ENCODE results near the gene BRAT1.
A peak's percentile ranks its signal among the peaks of the same experiment; 100 is the strongest.
"Not testable (repeated sequence)": the region's sequence is repeated elsewhere in the genome, so short reads cannot be mapped to it uniquely, and the experiment has no call there.

Gene BRAT1

GRCh38 chr7:2583798-2584580, 28.7 kb upstream of the BRAT1 start:
- DNase-seq, result no peak

GRCh38 chr7:2582006-2582735, 26.8 kb upstream of the BRAT1 start:
- DNase-seq, result no peak

GRCh38 chr7:2580636-2581035, 25.3 kb upstream of the BRAT1 start:
- no peak for DNase-seq

GRCh38 chr7:2577914-2578680, 22.8 kb upstream of the BRAT1 start:
- no peak for DNase-seq

- no peak for DNase-seq
Observed at GRCh38 chr7:2576742-2577491, 21.6 kb upstream of the BRAT1 start.

- DNase-seq, result no peak
Observed at GRCh38 chr7:2575733-2576340, 20.5 kb upstream of the BRAT1 start.

GRCh38 chr7:2575046-2575732, 19.9 kb upstream of the BRAT1 start:
- no peak for DNase-seq

- DNase-seq, result no peak
Observed at GRCh38 chr7:2573761-2574160, 18.4 kb upstream of the BRAT1 start.

GRCh38 chr7:2572101-2572842, 16.9 kb upstream of the BRAT1 start:
- DNase-seq, result no peak

- no peak for DNase-seq
Observed at GRCh38 chr7:2571409-2571808, 16.1 kb upstream of the BRAT1 start.

- no peak for DNase-seq
Observed at GRCh38 chr7:2570021-2570420, 14.7 kb upstream of the BRAT1 start.

GRCh38 chr7:2569421-2569820, 14.1 kb upstream of the BRAT1 start:
- DNase-seq, result no peak

- DNase-seq, result no peak
Observed at GRCh38 chr7:2568521-2569223, 13.3 kb upstream of the BRAT1 start.

GRCh38 chr7:2567679-2568278, 12.5 kb upstream of the BRAT1 start:
- no peak for DNase-seq

GRCh38 chr7:2566890-2567678, 11.8 kb upstream of the BRAT1 start:
- DNase-seq, result peak; percentile 36

GRCh38 chr7:2566348-2566889, 11.1 kb upstream of the BRAT1 start:
- DNase-seq, result no peak

GRCh38 chr7:2564970-2565540, 9.7 kb upstream of the BRAT1 start:
- no peak for DNase-seq

- DNase-seq, result not testable (repeated sequence)
Observed at GRCh38 chr7:2563955-2564354, 8.6 kb upstream of the BRAT1 start.
